Effector memory CD4-positive, alpha-beta T cell (primary cell): ENCODE measurements around the gene CDC42BPA.

Source experiments
- DNase-seq, 3 donors: peaks; one replicate each; pipeline ENCODE4 v3.0.0-alpha.2; 2020
- H3K27ac ChIP-seq: 2 replicates; pipeline ENCODE4 v1.7.0; 2013; ENCODE audit warnings: mild to moderate bottlenecking, low read length, moderate library complexity; ENCODE audit not compliant: insufficient read depth, poor library complexity, severe bottlenecking
- H3K27me3 ChIP-seq: replicated peaks from 2 replicates; pipeline ENCODE4 v1.7.0; 2013; ENCODE audit warnings: mild to moderate bottlenecking, low read length; ENCODE audit not compliant: insufficient read depth, control insufficient read depth, poor library complexity, severe bottlenecking
- H3K36me3 ChIP-seq: 2 replicates; pipeline ENCODE4 v1.7.0; 2013; ENCODE audit warnings: mild to moderate bottlenecking, low read length, moderate library complexity; ENCODE audit not compliant: control insufficient read depth, insufficient read depth
- H3K4me1 ChIP-seq: 2 replicates; pipeline ENCODE4 v1.7.0; 2013; ENCODE audit warnings: low read length, mild to moderate bottlenecking; ENCODE audit not compliant: control insufficient read depth, insufficient read depth, poor library complexity, severe bottlenecking
- H3K4me3 ChIP-seq: 2 replicates; pipeline ENCODE4 v1.7.0; 2013; ENCODE audit warnings: low read length, low read depth, mild to moderate bottlenecking; ENCODE audit not compliant: insufficient read depth, poor library complexity, severe bottlenecking
- H3K9me3 ChIP-seq: 2 replicates; pipeline ENCODE4 v1.7.0; 2013; ENCODE audit warnings: mild to moderate bottlenecking, low read length, moderate library complexity; ENCODE audit not compliant: control insufficient read depth

CDC42BPA gene

DNA sequence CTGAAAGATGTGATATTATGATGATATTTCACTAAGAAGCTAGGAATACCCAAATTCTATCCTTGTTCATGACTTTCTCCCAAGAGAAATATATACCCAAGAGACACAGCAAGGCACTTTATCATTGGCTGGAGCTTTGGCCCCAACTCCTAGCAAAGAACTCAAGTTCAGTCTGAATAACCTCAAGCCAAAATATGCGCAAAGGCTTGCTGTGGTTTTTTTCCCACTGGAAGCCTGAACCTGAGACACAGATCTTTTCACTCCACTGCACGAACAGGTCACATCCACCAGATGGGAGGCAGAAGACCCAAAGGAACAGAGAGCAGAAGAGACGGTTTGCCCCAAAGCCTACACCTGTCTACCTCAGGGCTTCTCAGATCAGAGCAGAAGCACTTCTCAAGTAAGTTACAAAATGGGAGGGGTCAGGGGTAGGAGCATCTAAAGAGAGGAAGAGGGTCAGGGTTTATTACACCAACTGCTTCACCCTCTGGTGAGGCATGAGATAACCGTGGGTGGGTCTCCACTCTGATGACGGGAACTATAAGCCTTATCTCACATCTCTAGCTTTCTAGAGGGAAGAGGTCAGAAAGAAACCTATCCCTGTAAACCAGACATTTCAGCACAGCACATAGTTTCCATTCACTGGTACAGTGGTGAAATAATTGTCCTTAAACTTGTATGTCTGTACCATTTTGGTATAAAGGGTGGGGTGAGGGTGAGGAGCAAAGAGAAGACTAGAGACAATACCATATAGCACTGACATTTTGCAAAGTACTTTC is 17.1 kb upstream of the CDC42BPA start:
- no peaks in the 10 kb centered on the region for H3K27me3 ChIP-seq
- no peak overlapping the region for H3K27ac ChIP-seq
- DNase-seq = no peak
- no peaks in the 10 kb centered on the region for H3K9me3 ChIP-seq
- H3K36me3 ChIP-seq = no peaks in the 10 kb centered on the region
- H3K4me1 ChIP-seq = no peaks in the 10 kb centered on the region
- H3K4me3 ChIP-seq = no peak overlapping the region

- no peaks in the 10 kb centered on the region for H3K9me3 ChIP-seq
- no peaks in the 10 kb centered on the region for H3K36me3 ChIP-seq
- no peak overlapping the region for H3K4me3 ChIP-seq
- H3K27ac ChIP-seq = no peak overlapping the region
- H3K4me1 ChIP-seq = no peaks in the 10 kb centered on the region
- H3K27me3 ChIP-seq = no peaks in the 10 kb centered on the region
- no peak for DNase-seq
These were observed 15.1 kb upstream of the CDC42BPA start for GRCh38 chr1:227333423-227333822.

GRCh38 chr1:227330279-227331076 is 12.2 kb upstream of the CDC42BPA start:
- DNase-seq = no peak
- Histone ChIP-seq H3K9me3 (no peaks in the 10 kb centered on the region), H3K4me1 (no peaks in the 10 kb centered on the region), H3K27ac (no peak overlapping the region), H3K36me3 (no peaks in the 10 kb centered on the region), H3K27me3 (no peaks in the 10 kb centered on the region), H3K4me3 (no peak overlapping the region)

DNA sequence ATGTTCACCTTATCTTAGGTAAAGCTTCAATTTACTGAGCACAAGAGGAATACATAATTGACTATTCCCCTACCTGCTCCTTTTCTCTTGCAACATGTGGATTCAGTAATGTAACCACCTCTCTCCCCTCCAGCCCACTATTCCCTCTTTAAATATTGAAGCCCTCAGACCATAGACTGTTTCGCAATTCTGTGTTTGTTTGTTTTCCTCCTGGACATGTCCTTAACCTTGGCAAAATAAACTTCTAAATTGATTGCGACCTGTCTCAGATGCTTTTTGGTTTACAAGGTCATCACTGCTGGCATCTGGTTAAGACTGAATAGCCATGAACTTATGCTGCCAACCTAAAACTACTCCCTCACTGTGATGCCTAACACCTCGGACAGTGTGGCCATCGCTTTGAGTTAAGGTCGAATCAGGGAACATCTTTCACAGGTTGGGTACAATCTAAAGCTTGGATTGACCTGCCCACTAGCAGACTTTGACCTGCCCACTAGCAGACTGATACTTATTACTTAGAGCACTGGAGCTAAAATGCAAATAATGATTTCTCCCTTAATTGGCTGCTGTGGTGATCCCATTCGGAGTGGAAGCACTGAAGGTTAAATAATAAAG is 10.2 kb upstream of the CDC42BPA start:
- Histone ChIP-seq H3K27ac (no peak overlapping the region), H3K4me1 (no peaks in the 10 kb centered on the region), H3K27me3 (no peaks in the 10 kb centered on the region), H3K4me3 (no peak overlapping the region), H3K36me3 (no peaks in the 10 kb centered on the region), H3K9me3 (no peaks in the 10 kb centered on the region)
- no peak for DNase-seq

GRCh38 chr1:227325156-227325555 is 6.9 kb upstream of the CDC42BPA start:
- DNase-seq = no peak
- H3K27ac ChIP-seq = no peak overlapping the region
- H3K4me3 ChIP-seq = no peak overlapping the region
- H3K9me3 ChIP-seq = no peaks in the 10 kb centered on the region
- no peaks in the 10 kb centered on the region for H3K27me3 ChIP-seq
- no peaks in the 10 kb centered on the region for H3K36me3 ChIP-seq
- H3K4me1 ChIP-seq = no peaks in the 10 kb centered on the region

- Histone ChIP-seq H3K27ac (no peak overlapping the region), H3K36me3 (no peaks in the 10 kb centered on the region), H3K9me3 (no peaks in the 10 kb centered on the region), H3K27me3 (peaks cover 6% of the 10 kb centered on the region), H3K4me1 (no peaks in the 10 kb centered on the region), H3K4me3 (no peak overlapping the region)
- no peak for DNase-seq
These were observed 5.6 kb upstream of the CDC42BPA start for GRCh38 chr1:227323967-227324268.

DNA sequence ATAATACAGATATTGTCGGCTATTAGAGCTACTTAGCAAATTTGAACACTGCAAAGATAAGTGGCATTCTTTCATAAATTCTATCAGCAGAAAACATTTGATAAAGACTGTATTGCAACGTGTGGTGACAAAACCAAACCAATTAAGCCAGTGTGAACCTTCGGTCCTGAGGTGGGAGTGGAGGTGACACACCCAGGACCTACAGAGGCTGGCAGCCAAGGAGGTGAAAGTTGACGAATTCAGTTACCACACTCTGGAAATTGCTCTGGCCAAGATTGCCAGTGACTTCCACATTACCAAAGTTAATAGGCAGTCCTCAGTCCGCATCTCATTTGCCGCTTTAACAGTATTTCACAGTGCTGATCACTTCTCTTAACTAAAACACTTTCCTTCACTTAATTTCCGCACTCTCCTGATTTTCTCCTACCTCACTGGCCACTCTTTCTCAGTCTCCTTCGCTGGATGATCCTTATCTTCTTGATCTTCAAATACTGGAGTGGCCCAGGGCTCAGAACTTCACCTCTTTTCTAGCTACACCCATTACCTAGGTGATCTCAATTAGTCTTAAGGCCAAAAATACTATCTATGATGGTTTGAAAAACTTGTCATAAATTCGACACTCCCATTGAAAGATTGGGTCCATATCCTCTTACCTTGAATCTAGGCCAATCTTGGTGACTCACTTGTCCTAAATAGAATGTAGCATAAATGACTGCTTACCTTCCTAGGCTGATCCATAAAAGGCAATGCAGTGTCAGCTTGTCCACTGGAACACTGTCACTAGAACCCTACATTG is 5.1 kb upstream of the CDC42BPA start:
- Histone ChIP-seq H3K4me3 (no peak overlapping the region), H3K27ac (no peak overlapping the region), H3K9me3 (no peaks in the 10 kb centered on the region), H3K27me3 (peaks cover 8% of the 10 kb centered on the region), H3K4me1 (no peaks in the 10 kb centered on the region), H3K36me3 (no peaks in the 10 kb centered on the region)
- DNase-seq = no peak

DNA sequence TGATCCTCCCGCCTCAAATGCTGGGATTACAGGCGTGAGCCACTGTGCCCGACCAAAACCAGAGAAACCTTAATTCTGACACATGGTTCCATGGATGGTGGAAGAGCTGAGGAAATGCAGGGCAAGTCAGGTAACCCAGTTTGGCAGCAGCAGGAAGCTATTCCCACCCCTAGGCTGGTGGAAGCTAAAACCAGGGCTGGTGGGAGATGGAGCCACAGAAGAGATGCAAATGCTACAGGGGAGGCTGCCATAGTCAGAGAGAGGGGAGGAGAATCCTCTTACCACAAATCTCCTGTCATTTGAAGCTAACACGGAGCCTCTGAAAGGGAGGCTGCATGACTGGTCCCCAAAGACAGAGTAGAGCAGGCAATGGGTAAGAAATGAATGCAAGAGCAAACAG is 4.1 kb upstream of the CDC42BPA start:
- H3K27me3 ChIP-seq = peaks cover 17% of the 10 kb centered on the region
- no peaks in the 10 kb centered on the region for H3K9me3 ChIP-seq
- H3K36me3 ChIP-seq = no peaks in the 10 kb centered on the region
- DNase-seq = no peak
- no peak overlapping the region for H3K4me3 ChIP-seq
- H3K4me1 ChIP-seq = peaks cover 5% of the 10 kb centered on the region
- no peak overlapping the region for H3K27ac ChIP-seq

DNA sequence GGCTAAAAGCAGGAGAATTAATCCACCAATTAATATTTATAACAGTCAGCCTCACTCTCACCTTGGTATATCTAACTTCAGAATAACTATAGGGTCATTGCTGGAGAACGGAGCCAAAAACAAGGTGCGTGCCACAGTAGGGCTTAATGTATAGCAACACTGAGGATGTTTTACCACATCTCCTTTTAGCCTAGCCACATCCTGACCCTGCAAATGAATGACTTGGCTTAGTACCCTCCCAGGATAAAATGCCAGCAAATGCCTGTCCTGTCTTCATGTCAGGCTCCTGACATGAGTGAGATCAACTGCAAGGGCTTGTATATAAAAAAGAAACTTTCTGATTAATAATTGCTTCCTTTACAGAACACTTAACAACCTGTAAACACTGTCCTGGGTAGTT is 2.7 kb upstream of the CDC42BPA start:
- Histone ChIP-seq H3K36me3 (no peaks in the 10 kb centered on the region), H3K4me3 (no peak overlapping the region), H3K27ac (no peak overlapping the region), H3K9me3 (no peaks in the 10 kb centered on the region), H3K4me1 (peaks cover 5% of the 10 kb centered on the region), H3K27me3 (peaks cover 28% of the 10 kb centered on the region)
- DNase-seq = no peak
